ENCODE results near the gene ULK1. TPM values are rescaled to one million over a fixed set of nuclear protein-coding genes. Genes with fewer than 3 reads are reported as not detected.
A peak's percentile ranks its signal among the peaks of the same experiment; 100 is the strongest.

ULK1 gene
- total RNA-seq, 1 experiment from 2014 or later = 34.2 TPM

- H3K27me3 ChIP-seq (ENCODE audit: insufficient read depth, low read length) = no peaks in the 10 kb centered on the region
- H3K9ac ChIP-seq (ENCODE audit: low read length) = no peak overlapping the region
- no peaks in the 10 kb centered on the region for H3K9me2 ChIP-seq (ENCODE audit: insufficient read depth)
- H3K4me3 ChIP-seq (replicated peaks in 1 of 2; ENCODE audit: low read depth in 1 of 2, low read length in 2 of 2) = no peak overlapping the region
- ChIA-PET RAD21 (ENCODE audit: low non-redundant PET in 1 of 2, low total read pairs in 2 of 2, uncharacterized antibody in 2 of 2, unreplicated experiment in 2 of 2) (no interaction called here), CTCF (no interaction called here), POLR2A (no interaction called here)
- no peaks in the 10 kb centered on the region for H4K20me1 ChIP-seq (ENCODE audit: insufficient read depth)
- no peak for TF ChIP-seq ZNF274 (IDR thresholded peaks at IDR 0.05; ENCODE audit: low read depth, low read length)
- no peak for TF ChIP-seq SRF (IDR thresholded peaks at IDR 0.05; ENCODE audit: low read depth)
- no peak for TF ChIP-seq JUND (IDR thresholded peaks at IDR 0.05)
- TF ChIP-seq EZH2phosphoT487 (IDR thresholded peaks at IDR 0.05; ENCODE audit: borderline replicate concordance) = no peak
- TF ChIP-seq ZFX (IDR thresholded peaks at IDR 0.05) = no peak
- no peak for TF ChIP-seq POLR2AphosphoS5 (IDR thresholded peaks at IDR 0.05; ENCODE audit: low read depth, low read length)
- TF ChIP-seq SP1 (IDR thresholded peaks at IDR 0.05; ENCODE audit: low read depth) = no peak
- no peak for TF ChIP-seq ATF3 (IDR thresholded peaks at IDR 0.05)
- no peak for TF ChIP-seq RAD21 (IDR thresholded peaks at IDR 0.05; ENCODE audit: low read depth)
- no peak for TF ChIP-seq SIN3A (IDR thresholded peaks at IDR 0.05; ENCODE audit: low read depth)
- TF ChIP-seq YY1 (IDR thresholded peaks at IDR 0.05; ENCODE audit: extremely low read depth, insufficient replicate concordance, low read depth, low read length) = no peak
- no peak for TF ChIP-seq REST (IDR thresholded peaks at IDR 0.05; ENCODE audit: low read depth)
- no peak for TF ChIP-seq EZH2 (IDR thresholded peaks at IDR 0.05)
- no peak for TF ChIP-seq ELF1 (IDR thresholded peaks at IDR 0.05; ENCODE audit: borderline replicate concordance, low read depth)
- no peak for TF ChIP-seq ZBTB33 (IDR thresholded peaks at IDR 0.05; ENCODE audit: extremely low read depth, insufficient replicate concordance, low read length)
- TF ChIP-seq CEBPB (IDR thresholded peaks at IDR 0.05; ENCODE audit: low read depth) = no peak
- TF ChIP-seq TCF7L2 (IDR thresholded peaks at IDR 0.05; ENCODE audit: borderline replicate concordance, extremely low read depth, insufficient read depth, insufficient read length) = no peak
- BruUV-seq (replicated peaks) = TSS peak; percentile 49
- H2AFZ ChIP-seq (ENCODE audit: low read depth, low read length, poor library complexity, severe bottlenecking) = no peak overlapping the region
- no peaks in the 10 kb centered on the region; a peak in 1 of 4 replicates for H3K36me3 ChIP-seq (ENCODE audit: control insufficient read depth in 1 of 2, insufficient read depth in 2 of 2, low read length in 2 of 2)
- H3K9me3 ChIP-seq (ENCODE audit: control insufficient read depth in 1 of 2, insufficient read depth in 1 of 2, low read depth in 1 of 2, low read length in 2 of 2) = no peaks in the 10 kb centered on the region
- H3K27ac ChIP-seq (ENCODE audit: low read depth, low read length) = no peak overlapping the region
- no peaks in the 10 kb centered on the region for H3K4me1 ChIP-seq (ENCODE audit: control insufficient read depth in 1 of 2, insufficient read depth in 2 of 2, low read length in 2 of 2)
- no peak for DNase-seq (ENCODE audit: low read depth, low spot score)
- H3K79me2 ChIP-seq (ENCODE audit: insufficient read depth, low read length) = no peaks in the 10 kb centered on the region
- intact Hi-C loops (cut with micrococcal nuclease) = no loop called here
- no peak overlapping the region for H3K4me2 ChIP-seq (ENCODE audit: low read length)
- ATAC-seq = no peak
Measured at GRCh38 chr12:131921866-131922769, 27.7 kb downstream of the ULK1 start.

Data from HCT116 (cell line).